ENCODE measurements around the gene KNSTRN.
A peak's percentile ranks its signal among the peaks of the same experiment; 100 is the strongest.

KNSTRN gene

GRCh38 chr15:40355976-40356585 lies 26.4 kb upstream of the KNSTRN start:
- peaks cover 31 to 44% of the 10 kb centered on the region in 2 donors for H3K36me3 ChIP-seq (ENCODE audit: control insufficient read depth in 2 of 2, insufficient read depth in 2 of 2, low read length in 2 of 2)
- H3K4me3 ChIP-seq (ENCODE audit: low read length in 2 of 2): no peak overlapping the region
- H3K4me1 ChIP-seq (ENCODE audit: control insufficient read depth in 2 of 2, insufficient read depth in 2 of 2, low read length in 2 of 2): peaks cover 34 to 35% of the 10 kb centered on the region in 2 donors
- peak overlapping the region in 1 of 2 donors; percentile 45 for H3K9ac ChIP-seq (ENCODE audit: low read depth in 1 of 2, low read length in 2 of 2)
- H3K27ac ChIP-seq (ENCODE audit: low read depth in 2 of 2, low read length in 2 of 2): peak overlapping the region; percentile 98 to 100
- no peaks in the 10 kb centered on the region for H3K27me3 ChIP-seq (ENCODE audit: control insufficient read depth in 2 of 2, insufficient read depth in 2 of 2, low read length in 2 of 2)
- H3K9me3 ChIP-seq (ENCODE audit: control insufficient read depth in 2 of 2, low read length in 2 of 2): no peaks in the 10 kb centered on the region

GRCh38 chr15:40357246-40357645 lies 25.3 kb upstream of the KNSTRN start:
- peak overlapping the region in 1 of 2 donors; percentile 45 for H3K9ac ChIP-seq (ENCODE audit: low read depth in 1 of 2, low read length in 2 of 2)
- H3K4me1 ChIP-seq (ENCODE audit: control insufficient read depth in 2 of 2, insufficient read depth in 2 of 2, low read length in 2 of 2): peaks cover 34 to 35% of the 10 kb centered on the region in 2 donors
- H3K36me3 ChIP-seq (ENCODE audit: control insufficient read depth in 2 of 2, insufficient read depth in 2 of 2, low read length in 2 of 2): peaks cover 31 to 43% of the 10 kb centered on the region in 2 donors
- no peaks in the 10 kb centered on the region for H3K9me3 ChIP-seq (ENCODE audit: control insufficient read depth in 2 of 2, low read length in 2 of 2)
- no peaks in the 10 kb centered on the region for H3K27me3 ChIP-seq (ENCODE audit: control insufficient read depth in 2 of 2, insufficient read depth in 2 of 2, low read length in 2 of 2)
- H3K27ac ChIP-seq (ENCODE audit: low read depth in 2 of 2, low read length in 2 of 2): peak overlapping the region; percentile 70 to 79
- no peak overlapping the region for H3K4me3 ChIP-seq (ENCODE audit: low read length in 2 of 2)

- Histone ChIP-seq H3K27me3 (ENCODE audit: control insufficient read depth in 2 of 2, insufficient read depth in 2 of 2, low read length in 2 of 2) (no peaks in the 10 kb centered on the region), H3K9ac (ENCODE audit: low read depth in 1 of 2, low read length in 2 of 2) (peak within 1 kb of the TSS; percentile 32 to 45), H3K4me1 (ENCODE audit: control insufficient read depth in 2 of 2, insufficient read depth in 2 of 2, low read length in 2 of 2) (peaks cover 34 to 35% of the 10 kb centered on the region in 2 donors), H3K9me3 (ENCODE audit: control insufficient read depth in 2 of 2, low read length in 2 of 2) (no peaks in the 10 kb centered on the region), H3K4me3 (ENCODE audit: low read length in 2 of 2) (peak within 1 kb of the TSS; percentile 53 to 60), H3K27ac (ENCODE audit: low read depth in 2 of 2, low read length in 2 of 2) (peak within 1 kb of the TSS; percentile 70 to 79), H3K36me3 (ENCODE audit: control insufficient read depth in 2 of 2, insufficient read depth in 2 of 2, low read length in 2 of 2) (peaks cover 31 to 36% of the 10 kb centered on the region in 2 donors)
These were observed 24.6 kb upstream of the KNSTRN start, which contains the start of gene DISP2 for GRCh38 chr15:40357723-40358470. TSS of gene DISP2 (plus strand) at chr15:40358219. CDS start at chr15:40358322, 103 bp downstream.

GRCh38 chr15:40358471-40359353 lies 23.8 kb upstream of the KNSTRN start:
- Histone ChIP-seq H3K4me3 (ENCODE audit: low read length in 2 of 2) (peak overlapping the region; percentile 24 to 44), H3K36me3 (ENCODE audit: control insufficient read depth in 2 of 2, insufficient read depth in 2 of 2, low read length in 2 of 2) (peaks cover 27 to 30% of the 10 kb centered on the region in 2 donors), H3K27ac (ENCODE audit: low read depth in 2 of 2, low read length in 2 of 2) (no peak overlapping the region), H3K9ac (ENCODE audit: low read depth in 1 of 2, low read length in 2 of 2) (no peak overlapping the region), H3K4me1 (ENCODE audit: control insufficient read depth in 2 of 2, insufficient read depth in 2 of 2, low read length in 2 of 2) (peaks cover 30 to 32% of the 10 kb centered on the region in 2 donors), H3K9me3 (ENCODE audit: control insufficient read depth in 2 of 2, low read length in 2 of 2) (no peaks in the 10 kb centered on the region), H3K27me3 (ENCODE audit: control insufficient read depth in 2 of 2, insufficient read depth in 2 of 2, low read length in 2 of 2) (no peaks in the 10 kb centered on the region)

- Histone ChIP-seq H3K4me1 (ENCODE audit: control insufficient read depth in 2 of 2, insufficient read depth in 2 of 2, low read length in 2 of 2) (peaks cover 17 to 21% of the 10 kb centered on the region in 2 donors), H3K36me3 (ENCODE audit: control insufficient read depth in 2 of 2, insufficient read depth in 2 of 2, low read length in 2 of 2) (peaks cover 15 to 17% of the 10 kb centered on the region in 2 donors), H3K27me3 (ENCODE audit: control insufficient read depth in 2 of 2, insufficient read depth in 2 of 2, low read length in 2 of 2) (no peaks in the 10 kb centered on the region), H3K4me3 (ENCODE audit: low read length in 2 of 2) (no peak overlapping the region), H3K9me3 (ENCODE audit: control insufficient read depth in 2 of 2, low read length in 2 of 2) (no peaks in the 10 kb centered on the region), H3K27ac (ENCODE audit: low read depth in 2 of 2, low read length in 2 of 2) (no peak overlapping the region), H3K9ac (ENCODE audit: low read depth in 1 of 2, low read length in 2 of 2) (no peak overlapping the region)
These were observed 22.5 kb upstream of the KNSTRN start for GRCh38 chr15:40360015-40360414.

- Histone ChIP-seq H3K9ac (ENCODE audit: low read depth in 1 of 2, low read length in 2 of 2) (no peak overlapping the region), H3K9me3 (ENCODE audit: control insufficient read depth in 2 of 2, low read length in 2 of 2) (no peaks in the 10 kb centered on the region), H3K27me3 (ENCODE audit: control insufficient read depth in 2 of 2, insufficient read depth in 2 of 2, low read length in 2 of 2) (no peaks in the 10 kb centered on the region), H3K36me3 (ENCODE audit: control insufficient read depth in 2 of 2, insufficient read depth in 2 of 2, low read length in 2 of 2) (peaks cover 1 to 3% of the 10 kb centered on the region in 2 donors), H3K4me3 (ENCODE audit: low read length in 2 of 2) (no peak overlapping the region), H3K4me1 (ENCODE audit: control insufficient read depth in 2 of 2, insufficient read depth in 2 of 2, low read length in 2 of 2) (peaks cover 5 to 17% of the 10 kb centered on the region in 2 donors), H3K27ac (ENCODE audit: low read depth in 2 of 2, low read length in 2 of 2) (no peak overlapping the region)
These were observed 20.9 kb upstream of the KNSTRN start for GRCh38 chr15:40361640-40362039.

- Histone ChIP-seq H3K9ac (ENCODE audit: low read depth in 1 of 2, low read length in 2 of 2) (no peak overlapping the region), H3K9me3 (ENCODE audit: control insufficient read depth in 2 of 2, low read length in 2 of 2) (no peaks in the 10 kb centered on the region), H3K4me1 (ENCODE audit: control insufficient read depth in 2 of 2, insufficient read depth in 2 of 2, low read length in 2 of 2) (peaks cover 10 to 20% of the 10 kb centered on the region in 2 donors), H3K4me3 (ENCODE audit: low read length in 2 of 2) (no peak overlapping the region), H3K27ac (ENCODE audit: low read depth in 2 of 2, low read length in 2 of 2) (no peak overlapping the region), H3K36me3 (ENCODE audit: control insufficient read depth in 2 of 2, insufficient read depth in 2 of 2, low read length in 2 of 2) (no peaks in the 10 kb centered on the region), H3K27me3 (ENCODE audit: control insufficient read depth in 2 of 2, insufficient read depth in 2 of 2, low read length in 2 of 2) (no peaks in the 10 kb centered on the region)
These were observed 18.9 kb upstream of the KNSTRN start for GRCh38 chr15:40363611-40364010.

GRCh38 chr15:40364251-40364650 lies 18.3 kb upstream of the KNSTRN start:
- no peaks in the 10 kb centered on the region for H3K27me3 ChIP-seq (ENCODE audit: control insufficient read depth in 2 of 2, insufficient read depth in 2 of 2, low read length in 2 of 2)
- H3K9ac ChIP-seq (ENCODE audit: low read depth in 1 of 2, low read length in 2 of 2): no peak overlapping the region
- H3K27ac ChIP-seq (ENCODE audit: low read depth in 2 of 2, low read length in 2 of 2): no peak overlapping the region
- no peaks in the 10 kb centered on the region for H3K9me3 ChIP-seq (ENCODE audit: control insufficient read depth in 2 of 2, low read length in 2 of 2)
- H3K4me1 ChIP-seq (ENCODE audit: control insufficient read depth in 2 of 2, insufficient read depth in 2 of 2, low read length in 2 of 2): peaks cover 10 to 16% of the 10 kb centered on the region in 2 donors
- H3K36me3 ChIP-seq (ENCODE audit: control insufficient read depth in 2 of 2, insufficient read depth in 2 of 2, low read length in 2 of 2): no peaks in the 10 kb centered on the region
- H3K4me3 ChIP-seq (ENCODE audit: low read length in 2 of 2): no peak overlapping the region

- no peaks in the 10 kb centered on the region for H3K9me3 ChIP-seq (ENCODE audit: control insufficient read depth in 2 of 2, low read length in 2 of 2)
- H3K4me3 ChIP-seq (ENCODE audit: low read length in 2 of 2): no peak overlapping the region
- no peaks in the 10 kb centered on the region for H3K27me3 ChIP-seq (ENCODE audit: control insufficient read depth in 2 of 2, insufficient read depth in 2 of 2, low read length in 2 of 2)
- no peak overlapping the region for H3K27ac ChIP-seq (ENCODE audit: low read depth in 2 of 2, low read length in 2 of 2)
- H3K4me1 ChIP-seq (ENCODE audit: control insufficient read depth in 2 of 2, insufficient read depth in 2 of 2, low read length in 2 of 2): peaks cover 10 to 16% of the 10 kb centered on the region in 2 donors
- H3K36me3 ChIP-seq (ENCODE audit: control insufficient read depth in 2 of 2, insufficient read depth in 2 of 2, low read length in 2 of 2): no peaks in the 10 kb centered on the region
- no peak overlapping the region for H3K9ac ChIP-seq (ENCODE audit: low read depth in 1 of 2, low read length in 2 of 2)
These were observed 17.5 kb upstream of the KNSTRN start for GRCh38 chr15:40365016-40365415.
